Esophagus mucosa (tissue), 1 donor: ENCODE measurements around the gene SH3BP5. TPM values are rescaled to one million over a fixed set of nuclear protein-coding genes. Genes with fewer than 3 reads are reported as not detected.

ENCODE experiments used
- ATAC-seq: fragments of 200-7000 bp; cut with Tn5 transposase; one replicate; pipeline ENCODE4 v1.9.1; 2020
- total RNA-seq: library from RNA; stranded (reverse); gene quantifications from one replicate; pipeline ENCODE4 v1.2.4, GENCODE V29; 2023
- donor health status: DM: yes; HTN: yes; CAD: no.

SH3BP5 gene
- total RNA-seq, 1 donor from 2014 or later = 9.3 TPM

DNA sequence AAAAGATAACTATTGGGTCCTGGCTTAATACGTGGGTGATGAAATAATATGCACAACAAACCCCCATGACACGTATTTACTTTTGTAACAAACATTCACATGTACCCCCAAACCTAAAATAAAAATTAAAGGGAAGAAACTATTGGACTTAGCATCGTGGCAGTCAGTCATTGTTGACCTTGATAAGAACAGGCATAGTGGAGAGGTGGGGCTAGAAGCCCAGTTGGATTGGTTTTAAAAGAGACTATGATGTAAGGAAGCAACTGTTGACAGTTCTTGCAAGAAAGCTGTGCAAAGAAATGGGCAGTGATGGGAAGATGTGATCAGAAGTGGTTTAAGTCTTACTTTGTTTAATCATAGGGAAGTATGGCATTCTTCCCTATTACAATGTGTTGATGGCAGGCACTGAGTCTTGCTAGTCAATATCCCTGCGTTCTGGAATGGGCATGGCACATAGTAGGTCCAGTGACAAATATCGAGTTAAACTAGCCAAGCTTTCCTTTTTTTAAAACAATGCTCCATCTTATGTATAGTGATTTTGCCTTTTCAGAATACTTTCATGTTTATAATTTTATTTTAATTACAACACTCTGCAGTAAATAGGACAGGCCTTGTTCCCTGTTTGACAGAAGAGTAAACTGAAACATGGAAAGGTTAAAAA, 88.4 kb downstream of the SH3BP5 start:
- ATAC-seq = no peak

DNA sequence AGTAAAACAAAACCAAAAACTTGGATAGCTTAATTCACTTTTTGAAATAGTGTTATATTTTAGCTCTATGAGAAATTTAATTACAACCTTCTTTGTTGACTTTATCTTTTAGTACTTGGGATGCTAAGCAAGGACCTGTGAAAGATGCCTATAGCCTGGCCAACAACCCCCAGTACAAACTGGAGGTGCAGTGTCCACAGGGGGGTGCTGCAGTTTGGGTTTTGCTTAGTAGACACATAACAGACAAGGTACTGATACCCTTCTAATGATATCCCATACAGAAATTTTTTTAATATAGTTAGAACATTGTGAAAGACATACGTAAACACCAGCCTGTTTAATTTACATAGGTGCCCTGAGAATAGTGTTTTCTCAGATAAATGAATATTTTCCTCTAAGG, 91.0 kb downstream of the SH3BP5 start:
- ATAC-seq = no peak

DNA sequence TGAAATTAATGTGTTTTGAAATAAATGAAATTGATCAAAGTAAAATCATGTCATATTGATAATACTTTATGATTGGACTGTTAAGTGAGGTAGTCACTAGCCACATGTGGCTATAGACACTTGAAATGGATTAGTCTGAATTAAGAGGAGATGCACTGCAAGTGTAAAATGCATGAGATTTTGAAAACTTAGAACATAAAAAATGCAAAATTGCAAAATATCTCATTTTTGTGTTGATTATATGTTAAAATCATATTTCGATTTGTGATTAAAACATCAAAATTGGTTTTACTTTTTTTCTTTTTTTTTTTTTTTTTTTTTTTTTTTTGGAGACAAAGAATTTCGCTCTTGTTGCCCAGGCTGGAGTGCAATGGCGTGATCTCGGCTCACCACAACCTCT, 103.1 kb downstream of the SH3BP5 start:
- ATAC-seq = no peak

DNA sequence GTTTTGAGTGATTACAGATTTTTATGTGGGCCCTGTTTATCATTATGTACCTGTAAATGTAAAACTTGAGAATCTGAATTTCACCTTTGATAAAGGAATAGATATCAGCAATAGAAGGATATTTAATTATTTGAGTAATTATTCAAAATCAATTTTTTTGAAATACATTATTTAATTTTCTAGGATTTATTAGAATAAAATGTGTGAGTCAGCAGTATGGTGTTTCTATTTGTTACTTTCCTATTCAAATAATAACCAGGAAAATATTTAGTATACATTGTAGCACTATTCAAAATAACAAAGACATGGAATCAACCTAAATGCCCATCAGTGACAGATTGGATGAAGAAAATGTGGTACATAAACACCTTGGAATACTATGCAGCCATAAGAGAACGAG, 104.2 kb downstream of the SH3BP5 start:
- ATAC-seq = no peak

DNA sequence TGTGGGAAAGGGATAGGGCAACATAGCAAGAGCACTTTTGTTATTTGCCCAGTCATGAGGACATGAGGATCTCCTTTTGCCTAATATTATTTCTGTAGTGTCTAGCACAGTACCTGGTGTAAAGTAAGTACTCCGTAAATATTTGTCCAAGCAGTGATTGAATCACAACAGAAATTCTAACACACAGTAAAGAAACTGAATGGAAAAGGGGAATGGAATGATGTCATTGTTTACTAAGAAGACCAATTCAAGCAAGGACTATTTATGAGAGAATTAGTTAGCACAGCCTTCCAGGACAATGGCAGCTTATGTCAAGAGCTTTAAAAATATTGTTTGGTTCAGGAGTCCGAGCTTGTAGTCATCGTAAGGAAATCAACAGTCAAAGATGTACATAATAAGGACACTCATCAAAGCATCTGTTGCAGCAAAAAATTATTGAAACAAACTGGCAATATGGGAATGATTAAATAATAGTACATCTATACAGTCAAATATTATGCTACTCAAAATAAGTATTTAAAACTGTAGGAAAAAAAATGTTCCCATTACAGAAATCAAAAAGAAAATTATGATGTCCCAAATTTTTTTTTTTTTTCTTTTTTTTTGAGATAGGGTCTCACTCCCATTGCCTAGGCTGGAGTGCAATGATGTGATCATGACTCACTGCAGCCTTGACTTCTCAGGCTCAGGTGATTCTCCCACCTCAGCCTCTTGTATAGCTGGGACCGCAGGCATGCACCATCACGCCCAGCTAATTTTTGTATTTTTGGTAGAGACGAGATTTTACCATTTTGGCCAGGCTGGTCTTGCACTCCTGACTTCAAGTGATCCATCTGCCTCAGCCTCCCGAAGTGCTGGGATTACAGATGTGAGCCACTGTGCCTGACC, 108.5 kb downstream of the SH3BP5 start:
- ATAC-seq = no peak

DNA sequence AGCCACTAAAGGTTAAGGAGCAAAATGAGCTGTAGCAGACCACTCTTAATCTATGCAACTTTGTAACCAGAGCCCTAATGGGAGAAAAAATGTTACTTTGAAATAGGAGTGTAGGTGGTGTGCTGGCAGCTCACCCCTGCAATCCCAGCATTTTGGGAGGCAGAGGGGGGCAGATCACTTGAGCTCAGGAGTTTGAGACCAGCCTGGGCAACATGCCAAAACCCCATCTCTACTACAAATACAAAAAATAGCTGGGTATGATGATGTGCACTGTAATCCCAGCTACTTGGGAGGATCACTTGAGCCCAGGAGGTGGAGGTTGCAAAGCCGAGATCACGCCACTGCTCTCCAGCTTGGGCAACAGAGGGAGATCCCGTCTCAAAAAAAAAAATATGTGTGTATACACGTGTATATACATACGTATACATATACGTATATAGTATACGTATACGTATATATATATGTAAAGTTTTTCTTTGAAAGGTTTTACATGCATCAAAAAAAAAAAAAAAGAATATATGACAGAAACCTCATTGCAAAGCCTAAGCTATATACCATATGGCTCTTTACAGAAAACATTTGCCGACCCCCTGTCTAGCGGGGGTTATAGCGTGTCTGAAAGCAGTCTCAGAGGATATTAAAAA, 110.7 kb downstream of the SH3BP5 start:
- ATAC-seq = no peak

DNA sequence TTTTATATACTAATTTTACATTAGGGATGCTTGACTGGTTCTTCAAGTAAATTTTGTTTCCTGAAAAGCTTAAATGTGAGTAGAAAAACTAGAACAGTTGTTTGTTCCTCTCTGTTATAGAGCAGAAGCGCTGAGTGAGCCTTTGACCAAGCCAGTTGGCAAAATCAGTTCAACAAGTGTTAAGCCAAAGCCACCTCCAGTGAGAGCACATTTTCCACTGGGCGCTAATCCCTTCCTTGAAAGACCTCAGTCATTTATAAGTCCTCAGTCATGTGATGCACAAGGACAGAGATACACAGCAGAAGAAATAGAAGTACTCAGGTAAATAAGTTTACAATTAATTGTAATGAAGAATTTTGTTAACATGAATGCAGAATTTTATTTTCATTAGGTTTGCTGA, 111.7 kb downstream of the SH3BP5 start:
- ATAC-seq = no peak

DNA sequence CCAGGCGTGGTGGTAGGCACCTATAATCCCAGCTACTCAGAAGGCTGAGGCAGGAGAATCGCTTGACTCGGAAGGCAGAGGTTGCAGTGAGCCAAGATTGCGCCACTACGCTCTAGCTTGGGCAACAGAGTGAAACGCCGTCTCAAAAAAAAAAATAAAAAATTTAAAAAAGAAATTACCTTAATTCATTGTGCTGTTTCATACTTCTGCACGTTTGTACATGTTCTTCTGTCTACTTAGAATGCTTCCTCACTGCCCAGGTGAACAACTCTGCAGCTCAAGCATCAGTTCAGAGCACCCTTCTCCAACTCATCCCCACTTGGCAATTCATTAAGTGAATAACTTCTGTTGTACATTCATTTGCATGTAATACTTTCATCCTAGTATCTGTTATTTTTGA, 112.3 kb downstream of the SH3BP5 start:
- no peak for ATAC-seq

DNA sequence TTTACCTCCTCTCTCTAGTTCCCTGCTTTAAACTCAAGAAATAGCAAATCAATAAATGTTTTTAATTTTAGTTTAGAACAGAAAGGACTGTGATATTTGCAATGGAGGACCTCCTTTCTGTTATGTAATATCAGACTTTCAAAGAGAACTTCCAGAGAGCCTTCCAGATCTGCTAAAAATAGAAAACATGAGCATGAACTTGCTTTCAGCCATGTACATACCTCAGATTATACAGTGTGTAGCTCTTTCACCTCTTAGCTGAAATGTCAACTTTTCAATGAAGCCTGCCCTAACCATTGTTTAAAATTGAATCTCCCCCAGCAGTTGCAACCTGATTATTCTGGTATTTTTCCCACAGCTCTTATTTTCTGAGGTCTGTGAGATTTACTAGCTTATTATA, 113.7 kb downstream of the SH3BP5 start:
- no peak for ATAC-seq

DNA sequence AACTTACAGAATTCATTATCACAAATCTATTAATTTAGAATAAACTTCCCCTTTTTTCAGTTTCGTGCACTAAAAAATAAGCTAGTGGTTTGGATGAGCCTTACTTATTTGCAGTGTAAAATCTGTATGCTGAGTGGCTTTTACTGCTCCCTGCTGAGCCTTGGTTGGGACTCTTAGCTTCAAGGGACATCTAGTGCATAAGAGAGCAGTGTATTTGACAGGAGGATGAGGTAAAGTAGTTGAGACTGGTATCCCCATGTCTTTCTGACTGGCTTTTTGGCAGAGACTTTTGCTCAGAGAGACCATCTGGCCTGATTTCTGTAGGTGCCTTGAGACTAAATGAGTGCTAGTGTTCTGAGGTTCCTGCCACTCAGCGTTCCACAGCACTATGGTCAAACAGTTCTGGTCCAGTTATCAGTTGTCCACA, 114.5 kb downstream of the SH3BP5 start:
- no peak for ATAC-seq

DNA sequence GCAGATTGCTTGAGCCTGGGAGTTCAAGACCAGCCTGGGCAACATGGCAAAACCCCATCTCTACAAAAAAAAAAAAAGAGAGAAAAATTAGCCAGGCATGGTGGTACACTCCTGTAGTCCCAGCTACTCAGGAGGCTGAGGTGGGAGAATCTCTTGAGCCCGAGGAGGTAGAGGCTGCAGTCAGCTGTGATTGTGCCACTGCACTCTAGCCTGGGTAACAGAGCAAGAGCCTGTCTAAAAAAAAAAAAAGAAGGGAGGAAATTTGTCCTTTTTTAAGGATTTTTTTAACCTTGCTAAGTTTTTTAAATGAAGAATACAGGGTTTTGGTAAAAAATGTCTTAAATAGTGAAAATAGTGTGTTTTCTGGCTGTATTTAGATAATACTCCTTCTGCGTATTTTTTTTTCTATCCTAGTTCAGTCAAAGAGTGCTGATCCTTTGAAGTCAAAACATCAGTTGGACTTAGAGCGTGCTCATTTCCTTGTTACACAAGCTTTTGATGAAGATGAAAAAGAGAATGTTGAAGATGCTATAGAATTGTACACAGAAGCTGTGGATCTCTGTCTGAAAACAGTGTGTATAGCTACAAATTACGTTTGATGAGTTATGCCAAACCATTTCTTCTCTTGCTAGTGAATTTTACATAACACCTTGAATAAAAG, 115.2 kb downstream of the SH3BP5 start:
- ATAC-seq = no peak

DNA sequence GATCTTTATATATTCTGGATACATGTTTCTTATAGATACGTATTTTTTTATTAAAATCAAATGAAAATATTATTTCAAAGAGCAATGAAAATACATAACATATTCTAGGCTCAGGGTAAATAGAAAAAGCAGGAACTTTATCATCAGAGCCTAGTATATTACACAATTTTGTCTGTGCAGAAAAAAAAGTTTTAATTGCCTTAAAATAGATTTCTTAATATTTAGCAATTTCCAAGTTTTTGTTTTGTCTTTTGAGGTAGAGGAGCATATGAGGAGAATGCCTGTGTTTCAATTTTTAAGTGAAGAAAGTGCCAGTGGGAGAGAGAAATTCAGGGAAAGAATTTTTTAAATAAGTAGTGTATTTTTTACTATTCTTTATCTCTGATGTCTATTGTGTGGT, 115.9 kb downstream of the SH3BP5 start:
- no peak for ATAC-seq

DNA sequence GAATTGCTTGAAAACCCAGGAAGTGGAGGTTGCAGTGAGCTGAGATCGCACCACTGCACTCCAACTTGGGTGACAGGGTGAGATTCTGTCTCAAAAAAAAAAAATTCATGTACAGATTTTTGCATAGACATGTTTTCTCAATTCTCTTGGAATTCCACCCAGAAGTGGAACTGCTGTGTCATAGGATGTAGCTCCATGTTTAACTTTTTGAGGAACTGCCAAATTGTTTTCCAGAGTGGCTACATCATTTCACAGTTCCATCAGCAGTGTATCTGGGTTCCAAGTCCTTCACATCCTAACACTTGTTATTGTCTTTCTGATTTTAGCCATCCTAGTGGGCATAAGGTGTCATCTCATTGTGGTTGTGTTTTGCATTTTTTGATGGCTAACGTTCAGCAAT, 116.4 kb downstream of the SH3BP5 start:
- ATAC-seq = no peak

DNA sequence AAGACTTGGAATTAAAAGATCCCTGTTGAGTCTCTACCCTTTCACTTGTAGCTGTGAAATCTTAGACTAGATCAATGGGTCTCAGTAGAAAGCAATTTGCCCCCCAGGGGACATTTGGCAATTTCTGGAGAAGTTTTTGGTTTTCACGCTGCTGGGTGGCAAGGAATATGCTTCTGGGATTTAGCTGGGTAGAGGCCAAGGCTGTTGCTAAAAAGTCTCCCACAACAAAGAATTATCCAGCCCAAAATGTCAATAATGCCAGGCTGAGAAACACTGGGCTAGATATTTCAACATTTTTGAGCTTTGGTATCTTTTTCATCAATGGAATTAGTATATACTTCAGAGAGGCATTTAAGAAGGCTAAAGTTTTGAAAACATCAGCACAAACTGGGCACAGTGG, 117.6 kb downstream of the SH3BP5 start:
- no peak for ATAC-seq

DNA sequence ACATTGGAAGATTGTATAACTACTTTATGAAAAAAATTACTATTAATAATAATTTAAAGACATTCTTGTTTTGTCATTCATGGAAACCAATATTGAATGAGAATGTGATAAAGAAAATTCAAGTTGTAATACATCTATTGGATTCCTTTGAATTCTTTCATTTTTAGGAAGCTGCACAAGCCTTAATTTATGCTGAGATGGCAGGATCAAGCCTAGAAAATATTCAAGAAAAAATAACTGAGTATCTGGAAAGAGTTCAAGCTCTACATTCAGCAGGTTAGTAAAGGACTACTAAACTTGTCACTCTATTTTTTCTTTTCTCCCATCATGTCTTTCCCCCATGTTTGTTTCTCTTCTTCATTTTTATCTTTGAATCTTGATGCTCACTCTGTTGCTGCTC, 120.4 kb downstream of the SH3BP5 start:
- ATAC-seq = no peak

DNA sequence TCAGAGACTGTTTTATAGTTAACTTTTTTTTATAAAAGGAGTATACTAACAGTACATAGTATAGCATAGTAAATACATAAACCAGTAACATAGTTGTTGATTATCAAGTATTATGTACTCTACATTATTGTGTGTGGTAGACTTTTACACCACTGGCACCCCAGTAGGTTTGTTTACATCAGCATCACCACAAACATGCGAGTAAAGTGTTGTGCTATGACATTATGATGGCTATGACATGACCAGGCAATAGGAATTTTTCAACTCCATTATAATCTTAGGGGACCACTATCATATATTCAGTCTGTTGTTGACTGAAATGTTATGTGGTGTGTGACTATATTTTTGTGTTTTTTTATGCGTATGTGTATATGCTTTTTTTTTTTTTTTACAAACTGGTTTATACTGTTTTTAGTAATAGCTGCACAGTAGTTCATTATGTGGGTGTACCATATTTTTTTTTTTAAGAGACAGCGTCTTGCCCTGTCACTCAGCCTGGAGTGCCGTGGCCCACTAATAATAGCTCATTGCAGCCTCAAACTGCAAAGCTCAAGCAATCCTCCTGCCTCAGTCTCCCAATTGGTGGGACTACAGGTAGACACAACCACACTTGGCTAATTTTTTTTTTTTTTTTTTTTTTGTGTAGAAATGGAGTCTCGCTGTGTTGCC, 124.4 kb downstream of the SH3BP5 start:
- no peak for ATAC-seq

DNA sequence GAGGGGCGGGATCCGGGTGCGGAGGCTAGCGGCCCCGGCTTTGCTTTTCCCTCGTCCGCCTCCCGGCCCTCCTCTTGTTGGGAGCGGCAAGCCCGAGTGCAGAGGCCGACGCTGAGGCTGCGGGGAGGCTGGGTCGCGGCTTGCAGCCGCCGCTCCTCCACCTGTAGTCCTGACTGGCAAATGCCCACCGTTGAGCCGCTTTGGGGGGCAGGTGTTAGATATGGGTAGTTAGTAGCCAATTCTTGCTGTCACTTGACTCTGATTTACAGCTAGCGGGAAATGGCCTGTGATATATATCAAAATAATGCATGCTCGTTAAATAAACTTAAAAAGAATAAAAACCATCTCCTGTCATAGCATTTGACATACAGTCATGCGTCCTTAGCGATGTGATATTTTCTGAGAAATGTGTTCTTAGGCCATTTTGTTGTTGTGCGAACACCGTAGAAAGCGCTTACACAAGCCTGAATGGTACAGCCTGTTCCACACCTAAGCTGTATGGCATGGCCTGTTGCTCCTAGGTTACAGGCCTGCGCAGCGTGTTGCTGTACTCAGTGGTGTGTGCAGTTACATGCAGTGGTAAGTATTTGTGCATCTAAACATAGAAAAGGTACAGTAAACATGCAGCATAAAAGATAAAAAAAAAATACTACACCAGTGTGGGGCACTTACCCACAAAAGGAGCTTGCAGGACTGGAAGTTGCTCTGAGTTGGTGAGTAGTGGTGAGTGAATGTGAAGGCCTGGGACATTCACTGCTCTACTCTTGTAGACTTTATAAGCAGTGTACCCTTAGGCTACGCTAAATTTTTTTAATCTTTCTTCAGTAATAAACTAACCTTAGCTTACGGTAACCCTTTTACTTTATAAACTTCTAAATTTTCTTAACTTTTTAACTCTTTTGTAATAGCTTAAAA, 125.5 kb downstream of the SH3BP5 start:
- peak; percentile 67 for ATAC-seq

DNA sequence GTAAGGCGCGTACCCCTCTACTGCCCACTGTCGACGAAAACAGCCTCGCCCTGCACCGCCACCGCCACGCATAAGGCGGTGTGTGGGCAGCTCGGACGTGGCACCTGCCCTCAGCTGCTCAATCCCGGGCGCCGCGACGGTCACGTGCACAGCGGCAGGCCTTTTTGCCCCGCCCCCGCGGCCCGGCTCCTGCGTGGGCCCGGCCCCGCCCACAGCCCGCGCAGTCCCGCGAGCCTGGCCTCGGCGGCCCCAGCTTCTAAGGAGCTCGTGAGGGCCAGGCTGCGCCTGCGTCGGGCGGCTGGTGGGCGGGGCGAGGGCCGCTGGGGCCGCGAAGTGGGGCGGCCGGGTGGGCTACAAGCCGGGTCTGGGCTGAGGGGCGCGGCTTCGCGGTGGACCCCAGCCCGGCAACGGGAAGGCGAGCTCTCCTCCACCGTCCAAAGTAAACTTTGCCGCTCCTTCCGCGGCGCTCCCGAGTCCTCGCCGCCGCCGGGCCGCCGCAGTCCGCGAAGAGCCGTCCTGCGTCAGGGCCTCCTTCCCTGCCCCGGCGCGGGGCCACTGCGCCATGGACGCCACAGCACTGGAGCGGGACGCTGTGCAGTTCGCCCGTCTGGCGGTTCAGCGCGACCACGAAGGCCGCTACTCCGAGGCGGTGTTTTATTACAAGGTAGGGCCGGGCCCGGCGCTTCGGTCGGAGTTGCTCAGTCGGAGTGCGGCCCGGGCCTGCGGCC, 126.3 kb downstream of the SH3BP5 start, which contains the start of gene CAPN7:
TSS of gene CAPN7 (plus strand) at position 313 of the 728 bp plus-strand sequence. CDS start at position 563, 250 bp downstream.
- peak; percentile 99 for ATAC-seq

DNA sequence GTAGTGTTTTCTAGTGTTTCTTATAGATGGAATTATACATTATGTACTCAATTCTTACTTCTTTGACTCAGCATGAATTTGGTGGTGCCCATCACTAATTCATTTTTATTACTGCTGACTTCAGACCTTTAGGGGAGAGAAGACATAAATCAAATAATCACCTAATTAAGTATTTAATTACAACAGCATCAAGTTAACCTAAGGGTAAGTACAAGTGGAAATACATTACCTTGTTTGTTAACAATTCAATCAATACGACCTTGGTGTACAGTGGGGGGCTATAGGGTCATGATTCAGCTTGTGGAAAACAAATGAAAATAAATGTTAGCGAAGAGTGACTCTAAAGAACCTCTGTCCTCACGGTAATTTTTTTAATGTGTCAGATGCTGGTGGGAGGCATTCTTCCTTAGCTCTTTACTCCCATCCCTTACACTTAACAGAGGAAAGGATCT, 126.9 kb downstream of the SH3BP5 start:
- ATAC-seq = no peak
